ENCODE results near the gene BRICD5.

Gene BRICD5

GRCh38 chr16:2226918-2227317, 16.3 kb upstream of the BRICD5 start:
- TF ChIP-seq CTCF (conservative IDR thresholded peaks at IDR 0.05; ENCODE audit: control insufficient read depth, insufficient read depth, low read depth, low read length) = no peak
- H3K4me3 ChIP-seq (ENCODE audit: control insufficient read depth, low read depth, low read length) = no peak overlapping the region
- no peak for DNase-seq (ENCODE audit: low read depth)

GRCh38 chr16:2226245-2226793, 15.7 kb upstream of the BRICD5 start:
- no peak for TF ChIP-seq CTCF (conservative IDR thresholded peaks at IDR 0.05; ENCODE audit: control insufficient read depth, insufficient read depth, low read depth, low read length)
- no peak overlapping the region for H3K4me3 ChIP-seq (ENCODE audit: control insufficient read depth, low read depth, low read length)
- no peak for DNase-seq (ENCODE audit: low read depth)

- peak; percentile 56 for DNase-seq (ENCODE audit: low read depth)
- peak; percentile 16 for TF ChIP-seq CTCF (conservative IDR thresholded peaks at IDR 0.05; ENCODE audit: control insufficient read depth, insufficient read depth, low read depth, low read length)
- H3K4me3 ChIP-seq (ENCODE audit: control insufficient read depth, low read depth, low read length) = peak overlapping the region; percentile 82
Measured at GRCh38 chr16:2223942-2224486, 13.4 kb upstream of the BRICD5 start.

- DNase-seq (ENCODE audit: low read depth) = peak; percentile 99
- TF ChIP-seq CTCF (conservative IDR thresholded peaks at IDR 0.05; ENCODE audit: control insufficient read depth, insufficient read depth, low read depth, low read length) = no peak
- peak within 1 kb of the TSS; percentile 82 for H3K4me3 ChIP-seq (ENCODE audit: control insufficient read depth, low read depth, low read length)
Measured at GRCh38 chr16:2223221-2223941, 12.7 kb upstream of the BRICD5 start, which contains the start of gene E4F1. Gene E4F1, plus strand, starts transcription at chr16:2223591. Its CDS starts 23 bp downstream, at chr16:2223614.

GRCh38 chr16:2216330-2216729, 5.7 kb upstream of the BRICD5 start:
- no peak for DNase-seq (ENCODE audit: low read depth)
- TF ChIP-seq CTCF (conservative IDR thresholded peaks at IDR 0.05; ENCODE audit: control insufficient read depth, insufficient read depth, low read depth, low read length) = no peak
- H3K4me3 ChIP-seq (ENCODE audit: control insufficient read depth, low read depth, low read length) = no peak overlapping the region

GRCh38 chr16:2214719-2214968, 4.0 kb upstream of the BRICD5 start, which contains the start of gene PGP:
Gene PGP, minus strand, starts transcription at chr16:2214840. Its CDS starts 63 bp downstream, at chr16:2214777.
- no peak for TF ChIP-seq CTCF (conservative IDR thresholded peaks at IDR 0.05; ENCODE audit: control insufficient read depth, insufficient read depth, low read depth, low read length)
- DNase-seq (ENCODE audit: low read depth) = no peak
- peak within 1 kb of the TSS; percentile 72 for H3K4me3 ChIP-seq (ENCODE audit: control insufficient read depth, low read depth, low read length)

All from fibroblast of mammary gland (primary cell).